Testis (tissue), 3 donors: ENCODE data around the gene NOVA2. TPM values are rescaled to one million over a fixed set of nuclear protein-coding genes. Genes with fewer than 3 reads are reported as not detected.

ENCODE experiments used
- DNase-seq: peaks from one replicate; pipeline ENCODE4 v3.0.0-alpha.2; 2019
- H3K27ac ChIP-seq, 2 donors: fragments of 200-600 bp; sonication (generic); one replicate each; pipeline ENCODE4 v1.5.1; 2019
- H3K27me3 ChIP-seq: fragments of 200-600 bp; sonication (generic); one replicate; pipeline ENCODE4 v1.5.1; 2019
- H3K36me3 ChIP-seq: fragments of 200-600 bp; sonication (generic); one replicate; pipeline ENCODE4 v1.5.1; 2017; ENCODE audit warnings: low read depth; ENCODE audit errors: missing control alignments
- H3K4me1 ChIP-seq: fragments of 200-600 bp; sonication (generic); one replicate; pipeline ENCODE4 v1.5.1; 2019
- H3K4me3 ChIP-seq, 2 donors: fragments of 200-600 bp; sonication (generic); one replicate each; pipeline ENCODE4 v1.5.1; 2017 to 2019
- H3K9me3 ChIP-seq: fragments of 200-600 bp; sonication (generic); one replicate; pipeline ENCODE4 v1.5.1; 2017
- POLR2A ChIP-seq: fragments of 450-650 bp; IDR thresholded peaks from one replicate; pipeline ENCODE4 v1.6.1; 2017; ENCODE audit warnings: antibody characterized with exemption, mild to moderate bottlenecking, moderate library complexity
- WGBS, 2 donors: methylation state at CpG; one replicate each; pipeline ENCODE4 v1.1.5; 2018; 5-methylcytosine and 5-hydroxymethylcytosine counted together
- intact Hi-C: fragments of 100-400 bp; cut with DNase I; formaldehyde crosslinking; loops from one replicate; pipeline ENCODE4 v1.15.1; 2023; ENCODE audit warnings: low total_unique reads
- polyA plus RNA-seq: library from polyadenylated mRNA; stranded (reverse); fragments of 350-450 nt; fragmentation: Illumina TruSeq; extraction: RNeasy Lipid Tissue Mini Kit (QIAGEN cat#74804); gene quantifications from one replicate; pipeline ENCODE4 v1.2.3, GENCODE V29; 2014; ENCODE audit warnings: low read depth, low replicate concordance; ENCODE audit not compliant: insufficient read depth
- total RNA-seq, 2 donors: library from RNA; depleted of rRNA; stranded (reverse); fragments of >200 nt; gene quantifications; one replicate each; pipeline ENCODE4 v1.2.3, GENCODE V29; 2016
- TF ChIP-seq, protein P1 (sequence below), 3 experiments: fragments of 450-650 bp in 2 of 3; fragments of 200-600 bp in 1 of 3; sonication (generic) in 1 of 3; IDR thresholded peaks; one replicate each; pipeline ENCODE4 v1.5.1; 2016 to 2019; ENCODE audit warnings: antibody characterized with exemption in 3 of 3, mild to moderate bottlenecking in 2 of 3, moderate library complexity in 1 of 3

Gene NOVA2
- total and polyA plus RNA-seq, 3 donors from 2014 or later, result 3.0 to 5.7 (median 3.1) TPM

- Histone ChIP-seq H3K27ac (no peak overlapping the region), H3K4me1 (no peaks in the 10 kb centered on the region), H3K4me3 (no peak overlapping the region), H3K27me3 (no peaks in the 10 kb centered on the region), H3K9me3 (no peaks in the 10 kb centered on the region), H3K36me3 (no peaks in the 10 kb centered on the region)
- no peak for DNase-seq
- 76 to 77% methylated on average over 8 of the region's 8 CpGs for WGBS, 2 donors
- no peak for TF ChIP-seq POLR2A
- TF ChIP-seq, protein P1, sequence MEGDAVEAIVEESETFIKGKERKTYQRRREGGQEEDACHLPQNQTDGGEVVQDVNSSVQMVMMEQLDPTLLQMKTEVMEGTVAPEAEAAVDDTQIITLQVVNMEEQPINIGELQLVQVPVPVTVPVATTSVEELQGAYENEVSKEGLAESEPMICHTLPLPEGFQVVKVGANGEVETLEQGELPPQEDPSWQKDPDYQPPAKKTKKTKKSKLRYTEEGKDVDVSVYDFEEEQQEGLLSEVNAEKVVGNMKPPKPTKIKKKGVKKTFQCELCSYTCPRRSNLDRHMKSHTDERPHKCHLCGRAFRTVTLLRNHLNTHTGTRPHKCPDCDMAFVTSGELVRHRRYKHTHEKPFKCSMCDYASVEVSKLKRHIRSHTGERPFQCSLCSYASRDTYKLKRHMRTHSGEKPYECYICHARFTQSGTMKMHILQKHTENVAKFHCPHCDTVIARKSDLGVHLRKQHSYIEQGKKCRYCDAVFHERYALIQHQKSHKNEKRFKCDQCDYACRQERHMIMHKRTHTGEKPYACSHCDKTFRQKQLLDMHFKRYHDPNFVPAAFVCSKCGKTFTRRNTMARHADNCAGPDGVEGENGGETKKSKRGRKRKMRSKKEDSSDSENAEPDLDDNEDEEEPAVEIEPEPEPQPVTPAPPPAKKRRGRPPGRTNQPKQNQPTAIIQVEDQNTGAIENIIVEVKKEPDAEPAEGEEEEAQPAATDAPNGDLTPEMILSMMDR (IDR thresholded peaks at IDR 0.05), result no peak
- intact Hi-C loops, result no loop called here
Observed at GRCh38 chr19:45911291-45911690, 62.4 kb downstream of the NOVA2 start.

GRCh38 chr19:45908956-45909355 lies 64.7 kb downstream of the NOVA2 start:
- intact Hi-C loops, result no loop called here
- no peak for DNase-seq
- Histone ChIP-seq H3K36me3 (no peaks in the 10 kb centered on the region), H3K4me3 (no peak overlapping the region), H3K9me3 (no peaks in the 10 kb centered on the region), H3K27ac (no peak overlapping the region), H3K27me3 (no peaks in the 10 kb centered on the region), H3K4me1 (no peaks in the 10 kb centered on the region)
- 68 to 73% methylated on average over 5 of the region's 5 CpGs for WGBS, 2 donors
- TF ChIP-seq, protein P1 (IDR thresholded peaks at IDR 0.05), result no peak
- TF ChIP-seq POLR2A, result no peak

DNA sequence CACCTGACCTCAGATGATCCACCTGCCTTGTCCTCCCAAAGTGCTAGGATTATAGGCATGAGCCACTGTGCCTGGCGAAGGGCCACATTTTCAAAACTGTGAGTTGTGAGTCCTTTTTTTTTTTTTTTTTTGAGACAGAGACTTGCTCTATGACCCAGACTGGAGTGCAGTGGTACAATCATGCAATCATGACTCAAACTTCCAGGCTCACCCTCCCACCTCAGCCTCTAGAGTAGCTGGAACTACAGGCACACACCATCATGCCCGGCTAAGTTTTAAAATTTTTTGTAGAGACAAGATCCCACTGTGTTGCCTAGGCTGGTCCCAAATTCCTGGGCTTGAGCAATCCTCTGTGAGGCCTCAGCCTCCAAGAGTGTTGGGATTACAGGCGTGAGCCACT lies 67.4 kb downstream of the NOVA2 start:
- intact Hi-C loops, result no loop called here
- H3K36me3 ChIP-seq, result no peaks in the 10 kb centered on the region
- H3K27ac ChIP-seq, result no peak overlapping the region
- no peak for TF ChIP-seq POLR2A
- TF ChIP-seq, protein P1 (IDR thresholded peaks at IDR 0.05), result no peak
- no peak overlapping the region for H3K4me3 ChIP-seq
- 89 to 97% methylated on average over 3 of the region's 3 CpGs for WGBS, 2 donors
- no peaks in the 10 kb centered on the region for H3K9me3 ChIP-seq
- DNase-seq, result no peak
- H3K27me3 ChIP-seq, result no peaks in the 10 kb centered on the region
- peaks cover 5% of the 10 kb centered on the region for H3K4me1 ChIP-seq

GRCh38 chr19:45905011-45905410 lies 68.7 kb downstream of the NOVA2 start:
- TF ChIP-seq, protein P1 (IDR thresholded peaks at IDR 0.05), result no peak
- no peak for TF ChIP-seq POLR2A
- Histone ChIP-seq H3K27ac (no peak overlapping the region), H3K27me3 (no peaks in the 10 kb centered on the region), H3K9me3 (no peaks in the 10 kb centered on the region), H3K4me3 (no peak overlapping the region), H3K36me3 (no peaks in the 10 kb centered on the region), H3K4me1 (peaks cover 14% of the 10 kb centered on the region)
- intact Hi-C loops, result no loop called here
- DNase-seq, result no peak
- whole genome bisulfite sequencing, 2 donors, result 82% methylated on average over 10 of the region's 10 CpGs
